Trophoblast cell (in vitro differentiated cells and primary cell): ENCODE results near the gene SEMA3C.

Experiments used
- DNase-seq, 2 donors: peaks; one replicate each; pipeline ENCODE4 v3.0.0-alpha.2; 2016
- H2AFZ ChIP-seq: 2 replicates; pipeline ENCODE4 v1.6.1; 2013; ENCODE audit warnings: low read length, moderate library complexity, mild to moderate bottlenecking; ENCODE audit not compliant: insufficient read depth, poor library complexity
- H2AK5ac ChIP-seq: 2 replicates; pipeline ENCODE4 v1.6.1; 2013; ENCODE audit warnings: mild to moderate bottlenecking, low read length
- H2BK120ac ChIP-seq: 2 replicates; pipeline ENCODE4 v1.6.1; 2013; ENCODE audit warnings: low read length, mild to moderate bottlenecking, moderate library complexity; ENCODE audit not compliant: insufficient read depth, poor library complexity
- H2BK12ac ChIP-seq: 2 replicates; pipeline ENCODE4 v1.6.1; 2013; ENCODE audit warnings: mild to moderate bottlenecking, low read length, moderate library complexity
- H2BK5ac ChIP-seq: 2 replicates; pipeline ENCODE4 v1.6.1; 2013; ENCODE audit warnings: low read length, low read depth, moderate library complexity, mild to moderate bottlenecking; ENCODE audit not compliant: poor library complexity
- H3K14ac ChIP-seq: 2 replicates; pipeline ENCODE4 v1.6.1; 2013; ENCODE audit warnings: mild to moderate bottlenecking, low read length
- H3K18ac ChIP-seq: 2 replicates; pipeline ENCODE4 v1.6.1; 2013; ENCODE audit warnings: mild to moderate bottlenecking, low read length
- H3K23ac ChIP-seq: 2 replicates; pipeline ENCODE4 v1.6.1; 2013; ENCODE audit warnings: low read length
- H3K27ac ChIP-seq: 2 replicates; pipeline ENCODE4 v1.5.1; 2013; ENCODE audit warnings: low read depth, mild to moderate bottlenecking, inconsistent platforms, low read length, moderate library complexity
- H3K27me3 ChIP-seq: 2 replicates; pipeline ENCODE4 v1.6.1; 2013; ENCODE audit warnings: inconsistent platforms, mild to moderate bottlenecking, low read length, moderate library complexity; ENCODE audit not compliant: insufficient read depth
- H3K36me3 ChIP-seq, 2 experiments: 1 replicate in 1 of 2; 2 replicates in 1 of 2; pipeline ENCODE4 v1.6.1; 2013; ENCODE audit warnings: low read length in 2 of 2, mild to moderate bottlenecking in 2 of 2, moderate library complexity in 1 of 2; ENCODE audit not compliant: insufficient read depth in 2 of 2, control insufficient read depth in 1 of 2
- H3K4ac ChIP-seq: 2 replicates; pipeline ENCODE4 v1.6.1; 2013; ENCODE audit warnings: low read depth, mild to moderate bottlenecking, low read length, moderate library complexity
- H3K4me1 ChIP-seq, 2 experiments: 1 replicate in 1 of 2; 2 replicates in 1 of 2; pipeline ENCODE4 v1.6.1; 2013; ENCODE audit warnings: low read length in 2 of 2, mild to moderate bottlenecking in 2 of 2, moderate library complexity in 1 of 2; ENCODE audit not compliant: insufficient read depth in 2 of 2, control insufficient read depth in 1 of 2
- H3K4me2 ChIP-seq: 2 replicates; pipeline ENCODE4 v1.6.1; 2013; ENCODE audit warnings: inconsistent platforms, mild to moderate bottlenecking, low read length, moderate library complexity
- H3K4me3 ChIP-seq: 2 replicates; pipeline ENCODE4 v1.5.1; 2013; ENCODE audit warnings: mild to moderate bottlenecking, low read depth, low read length, inconsistent platforms
- H3K79me1 ChIP-seq: one replicate; pipeline ENCODE4 v1.6.1; 2013; ENCODE audit warnings: low read length
- H3K79me2 ChIP-seq: 2 replicates; pipeline ENCODE4 v1.6.1; 2013; ENCODE audit warnings: low read length, mild to moderate bottlenecking; ENCODE audit not compliant: control insufficient read depth, insufficient read depth, poor library complexity
- H3K9ac ChIP-seq: 2 replicates; pipeline ENCODE4 v1.6.1; 2013; ENCODE audit warnings: mild to moderate bottlenecking, low read length
- H3K9me3 ChIP-seq: 2 replicates; pipeline ENCODE4 v1.6.1; 2013; ENCODE audit warnings: low read depth, mild to moderate bottlenecking, control low read depth, inconsistent platforms, low read length; ENCODE audit not compliant: insufficient read depth
- H4K12ac ChIP-seq: 2 replicates; pipeline ENCODE4 v1.6.1; 2013; ENCODE audit warnings: low read depth, mild to moderate bottlenecking, low read length, moderate library complexity
- H4K8ac ChIP-seq: 2 replicates; pipeline ENCODE4 v1.6.1; 2013; ENCODE audit warnings: low read depth, mild to moderate bottlenecking, low read length, moderate library complexity
- H4K91ac ChIP-seq: one replicate; pipeline ENCODE4 v1.6.1; 2013; ENCODE audit warnings: low read depth, mild to moderate bottlenecking, low read length, moderate library complexity
- WGBS: extraction: QIAGEN DNeasy Blood & Tissue Kit; methylation state at CpG from one replicate; pipeline ENCODE4 v1.1.7; 2013; ENCODE audit warnings: missing lambda C conversion rate; ENCODE audit not compliant: insufficient read length, insufficient coverage; ENCODE audit errors: extremely low coverage; 5-methylcytosine and 5-hydroxymethylcytosine counted together

The SEMA3C gene

DNA sequence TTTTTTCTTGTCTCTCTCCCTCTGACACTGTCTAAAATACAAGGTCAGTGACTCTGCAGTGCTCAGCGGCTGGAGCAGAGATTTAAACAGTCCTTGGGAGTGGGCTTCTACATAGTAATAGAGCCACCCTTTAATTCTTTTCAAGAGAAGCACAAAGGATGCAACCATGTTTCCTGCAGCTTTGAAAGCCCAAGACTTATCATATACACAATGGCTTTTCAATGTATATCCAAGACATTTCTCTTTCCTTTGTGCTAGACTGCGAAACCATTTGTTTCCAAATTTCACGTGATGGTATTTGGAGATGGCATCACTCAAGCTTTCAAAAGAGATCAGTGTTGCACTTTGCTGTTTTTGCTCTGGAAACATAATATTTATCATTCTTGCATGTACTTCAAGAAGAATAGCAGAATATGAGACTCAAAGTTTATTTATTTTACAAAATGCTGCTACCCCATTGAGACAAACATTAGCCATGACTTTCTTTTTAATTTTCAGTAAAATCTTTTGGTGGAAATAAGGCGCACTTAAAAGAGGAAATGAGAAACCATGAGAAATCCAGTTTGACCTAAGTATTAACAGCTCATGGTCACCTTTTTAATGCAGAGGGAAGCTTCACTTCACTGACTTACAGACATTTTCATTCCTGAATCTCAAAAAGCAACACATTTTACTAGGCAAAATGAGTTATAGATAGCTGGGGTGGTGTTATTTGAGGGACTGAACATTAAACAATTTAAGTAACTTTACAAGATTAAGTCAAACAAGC is 76.6 kb downstream of the SEMA3C start:
- H2BK120ac ChIP-seq = no peak overlapping the region
- H3K27me3 ChIP-seq = no peaks in the 10 kb centered on the region
- no peak overlapping the region for H3K23ac ChIP-seq
- no peaks in the 10 kb centered on the region for H3K79me1 ChIP-seq
- no peak overlapping the region for H3K18ac ChIP-seq
- DNase-seq = peak in 1 of 2 donors; percentile 21
- H3K9me3 ChIP-seq = no peaks in the 10 kb centered on the region
- H3K4me3 ChIP-seq = no peak overlapping the region
- no peak overlapping the region for H3K14ac ChIP-seq
- no peak overlapping the region for H4K8ac ChIP-seq
- peaks cover 2% of the 10 kb centered on the region for H3K79me2 ChIP-seq
- no peak overlapping the region for H3K9ac ChIP-seq
- no CpG with 5 or more reads among the region's 4 CpGs for WGBS
- H2BK5ac ChIP-seq = no peak overlapping the region
- no peak overlapping the region for H3K27ac ChIP-seq
- no peak overlapping the region for H2AFZ ChIP-seq
- H3K4me1 ChIP-seq = peaks cover 0 to 3% of the 10 kb centered on the region in 2 experiments
- H2BK12ac ChIP-seq = no peak overlapping the region
- H4K12ac ChIP-seq = no peak overlapping the region
- no peak overlapping the region for H3K4me2 ChIP-seq
- H3K36me3 ChIP-seq = no peaks in the 10 kb centered on the region
- no peak overlapping the region for H4K91ac ChIP-seq
- H3K4ac ChIP-seq = no peak overlapping the region
- H2AK5ac ChIP-seq = no peak overlapping the region

DNA sequence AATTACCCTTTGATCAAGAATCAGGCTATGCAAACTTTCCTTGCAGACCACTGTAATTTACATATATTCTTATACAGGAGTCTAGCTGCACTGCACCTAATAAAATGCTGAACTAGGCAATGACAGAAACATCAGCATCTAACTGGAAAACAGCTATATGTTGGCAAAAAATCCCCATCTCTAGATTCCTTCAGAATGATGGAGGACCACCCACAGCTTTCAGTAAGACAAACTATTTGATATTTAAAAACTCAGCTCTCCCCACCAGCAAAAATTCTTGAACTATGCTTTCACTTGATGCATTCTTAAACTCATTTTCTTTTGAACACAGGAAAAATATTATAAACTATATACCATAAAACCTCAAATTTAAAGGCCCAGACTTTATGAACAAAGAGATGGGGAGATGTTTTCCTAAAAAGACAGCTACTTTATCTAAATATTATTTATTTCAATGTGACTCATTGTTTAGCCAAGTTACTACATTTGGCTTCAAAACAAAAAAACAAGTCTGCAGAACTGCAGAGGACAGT is 77.4 kb downstream of the SEMA3C start:
- Histone ChIP-seq H3K27ac (no peak overlapping the region), H3K9me3 (no peaks in the 10 kb centered on the region), H3K36me3 (no peaks in the 10 kb centered on the region), H4K12ac (no peak overlapping the region), H2BK5ac (no peak overlapping the region), H3K14ac (no peak overlapping the region), H2BK12ac (no peak overlapping the region), H3K79me2 (peaks cover 2% of the 10 kb centered on the region), H4K8ac (no peak overlapping the region), H2AK5ac (no peak overlapping the region), H2AFZ (no peak overlapping the region), H3K79me1 (no peaks in the 10 kb centered on the region), H3K27me3 (no peaks in the 10 kb centered on the region), H3K4me2 (no peak overlapping the region), H3K9ac (no peak overlapping the region), H3K4me3 (no peak overlapping the region), H3K4me1 (peaks cover 0 to 3% of the 10 kb centered on the region in 2 experiments), H3K4ac (no peak overlapping the region), H4K91ac (no peak overlapping the region), H2BK120ac (no peak overlapping the region), H3K18ac (no peak overlapping the region), H3K23ac (no peak overlapping the region)
- no peak for DNase-seq

DNA sequence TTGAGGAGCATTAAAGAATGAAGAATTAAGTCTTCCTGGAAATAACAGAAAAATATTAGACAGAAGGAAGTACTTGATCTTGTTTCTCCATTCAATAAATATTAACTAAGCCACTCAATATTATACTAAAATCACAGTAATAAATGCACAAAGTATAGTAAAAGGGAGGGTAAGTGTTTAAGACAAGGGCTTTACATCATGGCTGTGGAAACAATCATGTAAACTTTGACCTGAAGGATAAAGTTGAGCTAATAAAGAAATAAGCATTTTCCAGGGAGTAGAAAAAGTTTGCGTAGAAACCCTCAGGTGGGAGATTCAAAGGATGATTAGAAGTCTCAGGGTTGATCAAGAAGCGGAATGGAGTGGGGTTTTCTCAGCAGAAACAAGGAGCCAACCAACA is 78.2 kb downstream of the SEMA3C start:
- no peak overlapping the region for H2BK12ac ChIP-seq

DNA sequence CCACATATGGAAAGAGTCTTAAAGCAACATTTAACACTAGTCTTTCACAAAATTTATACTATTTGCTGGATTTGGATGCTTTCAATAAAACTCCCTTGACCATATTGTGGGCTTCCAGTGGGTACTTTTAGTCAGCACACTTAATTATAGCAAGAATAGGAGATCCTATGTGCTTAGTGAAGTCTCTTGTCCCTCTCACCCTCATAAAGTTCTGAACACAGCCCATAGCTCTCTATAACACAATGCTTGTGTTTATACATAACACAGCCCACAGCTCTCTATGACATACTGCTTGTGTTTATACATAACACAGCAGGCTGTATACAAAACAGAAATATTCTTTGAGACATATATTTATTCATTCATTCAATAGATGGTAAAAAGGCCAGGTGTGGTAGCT is 79.0 kb downstream of the SEMA3C start:
- Histone ChIP-seq H3K4me2 (no peak overlapping the region), H2AK5ac (no peak overlapping the region), H3K36me3 (no peaks in the 10 kb centered on the region), H3K18ac (no peak overlapping the region), H3K27ac (no peak overlapping the region), H3K79me1 (no peaks in the 10 kb centered on the region), H3K27me3 (no peaks in the 10 kb centered on the region), H2BK5ac (no peak overlapping the region), H2BK120ac (no peak overlapping the region), H4K91ac (no peak overlapping the region), H4K8ac (no peak overlapping the region), H3K4me3 (no peak overlapping the region), H3K4ac (no peak overlapping the region), H3K9ac (no peak overlapping the region), H3K14ac (no peak overlapping the region), H2BK12ac (no peak overlapping the region), H3K9me3 (no peaks in the 10 kb centered on the region), H4K12ac (no peak overlapping the region), H2AFZ (no peak overlapping the region), H3K79me2 (no peaks in the 10 kb centered on the region), H3K4me1 (peaks cover 0 to 3% of the 10 kb centered on the region in 2 experiments), H3K23ac (no peak overlapping the region)
- DNase-seq = no peak

More for the DNA sequence above, 78.2 kb downstream of the SEMA3C start:
- Histone ChIP-seq H3K36me3 (no peaks in the 10 kb centered on the region), H2BK5ac (no peak overlapping the region), H3K79me1 (no peaks in the 10 kb centered on the region), H4K12ac (no peak overlapping the region), H3K4ac (no peak overlapping the region), H3K79me2 (no peaks in the 10 kb centered on the region), H3K27ac (no peak overlapping the region), H4K8ac (no peak overlapping the region), H3K4me2 (no peak overlapping the region), H3K23ac (no peak overlapping the region), H3K9me3 (no peaks in the 10 kb centered on the region), H3K4me1 (peaks cover 0 to 3% of the 10 kb centered on the region in 2 experiments), H3K9ac (no peak overlapping the region), H2AK5ac (no peak overlapping the region), H3K4me3 (no peak overlapping the region), H3K14ac (no peak overlapping the region), H2BK120ac (no peak overlapping the region), H2AFZ (no peak overlapping the region), H4K91ac (no peak overlapping the region), H3K18ac (no peak overlapping the region), H3K27me3 (no peaks in the 10 kb centered on the region)
- DNase-seq = no peak
- WGBS = no CpG with 5 or more reads among the region's 2 CpGs
